Stimulated activated CD4-positive, alpha-beta T cell treated with anti-CD3 and anti-CD28 coated beads, Interleukin-1b, Interleukin-23, amount 100 ng/mL, for 1 hour (primary cell): ENCODE data around the gene RRN3.
"Not testable (repeated sequence)": the region's sequence is repeated elsewhere in the genome, so short reads cannot be mapped to it uniquely, and the experiment has no call there.

ENCODE experiments used
- DNase-seq, 2 donors: peaks; one replicate each; pipeline ENCODE4 v3.0.0-alpha.2; 2020; ENCODE audit warnings: low read depth in 2 of 2

RRN3 gene

DNA sequence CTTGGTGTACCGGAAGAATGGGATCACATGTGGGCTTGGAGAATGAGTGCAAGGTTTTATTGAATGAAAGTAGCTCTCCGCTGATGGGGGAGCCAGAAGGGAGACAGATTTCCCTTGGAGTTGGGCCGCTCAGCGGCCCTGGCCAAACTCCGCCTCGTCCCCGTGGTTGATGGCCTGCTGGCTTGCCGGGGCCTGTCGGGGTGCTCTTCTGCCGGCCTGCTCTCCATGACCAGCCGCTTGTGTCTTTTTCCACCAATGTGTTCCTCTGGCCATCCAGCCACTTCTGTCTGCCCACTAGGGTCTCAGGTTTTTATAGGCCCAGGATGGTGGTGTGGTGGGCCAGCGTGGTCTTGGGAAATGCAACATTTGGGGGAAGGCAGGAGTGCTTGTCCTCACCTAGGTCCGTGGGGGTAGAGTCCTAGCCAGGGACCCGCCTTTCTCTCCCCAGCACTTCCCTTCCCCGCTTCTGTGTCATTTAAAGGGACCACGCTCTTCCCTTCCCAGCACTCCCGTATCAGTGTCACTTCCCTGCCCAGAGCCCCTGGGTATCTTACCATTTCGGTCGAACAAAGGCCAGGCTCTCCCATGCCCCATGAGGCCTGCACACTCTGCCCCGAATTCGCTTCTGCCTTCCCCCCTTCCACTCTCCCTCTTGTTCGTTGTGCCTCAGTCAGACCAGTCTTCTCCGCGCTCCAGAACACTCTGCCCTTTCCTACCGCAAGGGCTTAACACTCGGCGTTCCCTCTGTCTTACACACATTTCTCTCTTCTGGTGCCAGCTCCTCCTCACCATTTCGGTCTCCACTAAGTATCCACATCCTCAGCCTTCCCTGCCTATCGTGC is 66.3 kb downstream of the RRN3 start:
- not testable (repeated sequence) for DNase-seq

DNA sequence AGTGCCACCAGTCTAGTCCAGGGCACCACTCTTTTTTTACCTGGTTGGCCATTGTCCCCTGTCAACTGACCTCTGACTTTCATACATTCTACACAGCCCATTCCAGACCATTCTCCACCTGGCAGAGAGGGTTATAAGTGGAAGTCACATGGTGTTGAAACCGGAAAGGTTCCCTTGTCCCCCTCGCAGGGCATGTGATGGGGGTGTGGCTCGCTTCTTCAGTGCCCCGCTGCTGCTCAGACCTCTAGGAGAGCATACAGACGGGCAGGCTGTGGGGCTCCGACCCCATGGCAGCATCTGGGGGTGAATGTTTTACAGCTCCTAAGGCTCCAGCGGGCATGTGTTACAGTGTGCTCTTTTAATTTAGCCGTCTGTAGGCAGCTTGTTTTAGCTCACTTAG is 67.0 kb downstream of the RRN3 start:
- DNase-seq, result not testable (repeated sequence)

- not testable (repeated sequence) for DNase-seq
These were observed 68.7 kb downstream of the RRN3 start for GRCh38 chr16:15025234-15025951.

GRCh38 chr16:15024858-15025199 is 69.2 kb downstream of the RRN3 start:
- DNase-seq, result not testable (repeated sequence)

DNA sequence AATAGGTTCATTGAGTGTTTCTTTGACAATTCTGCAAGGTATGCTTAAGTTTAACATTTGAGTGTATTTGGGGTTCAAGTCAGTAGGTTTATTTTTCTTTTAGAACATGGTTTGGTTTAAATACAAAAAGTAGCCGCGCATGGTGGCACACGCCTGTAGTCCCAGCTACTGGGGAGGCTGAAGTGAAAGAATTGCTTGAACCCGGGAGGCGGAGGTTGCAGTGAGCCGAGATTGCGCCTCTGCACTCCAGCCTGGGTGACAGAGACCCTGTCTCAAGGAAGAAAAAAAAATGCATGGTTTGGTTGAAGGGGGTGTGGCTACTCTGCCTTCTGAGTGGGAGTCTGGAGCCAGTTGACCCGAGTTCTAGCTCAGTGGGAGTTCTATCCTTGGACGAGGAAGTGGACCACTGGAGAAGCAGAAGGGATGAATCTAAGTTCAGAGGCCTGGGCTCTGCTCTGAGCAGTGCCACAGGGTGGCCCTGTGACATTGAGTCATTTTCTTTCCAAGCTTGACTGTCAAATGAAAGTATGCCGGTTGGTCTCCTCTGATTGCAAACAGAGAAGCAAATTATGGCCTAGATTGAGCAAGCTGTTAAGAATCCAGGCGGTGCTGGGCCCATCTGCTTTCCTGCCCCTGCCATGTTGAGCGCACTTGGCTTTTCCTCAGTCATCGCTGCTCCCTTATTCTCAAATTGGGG is 70.5 kb downstream of the RRN3 start:
- DNase-seq, result not testable (repeated sequence)

DNA sequence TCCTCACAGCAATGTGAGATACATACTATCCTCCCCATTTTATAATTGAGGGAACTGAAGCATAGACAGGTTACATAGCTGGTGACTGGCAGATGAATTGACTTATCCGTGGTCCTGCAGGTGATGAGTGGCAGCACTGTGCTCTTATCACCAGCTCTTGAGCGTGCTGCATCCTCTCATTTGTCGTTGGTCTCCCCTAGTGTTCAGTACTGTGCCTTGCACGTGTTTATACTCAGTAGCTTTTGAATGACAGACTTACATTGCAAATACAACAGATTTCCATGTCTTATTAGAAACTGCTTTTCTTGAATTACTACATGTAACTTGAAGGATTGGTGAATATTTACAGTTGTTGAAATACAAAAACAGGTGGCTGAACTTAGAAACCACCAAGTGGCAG is 71.9 kb downstream of the RRN3 start:
- DNase-seq, result peak in 1 of 2 donors; percentile 34

GRCh38 chr16:15021429-15021828 is 72.6 kb downstream of the RRN3 start:
- not testable (repeated sequence) for DNase-seq

- DNase-seq, result not testable (repeated sequence)
These were observed 77.0 kb downstream of the RRN3 start for GRCh38 chr16:15016951-15017580.

GRCh38 chr16:15016354-15016753 is 77.7 kb downstream of the RRN3 start:
- DNase-seq, result not testable (repeated sequence)

DNA sequence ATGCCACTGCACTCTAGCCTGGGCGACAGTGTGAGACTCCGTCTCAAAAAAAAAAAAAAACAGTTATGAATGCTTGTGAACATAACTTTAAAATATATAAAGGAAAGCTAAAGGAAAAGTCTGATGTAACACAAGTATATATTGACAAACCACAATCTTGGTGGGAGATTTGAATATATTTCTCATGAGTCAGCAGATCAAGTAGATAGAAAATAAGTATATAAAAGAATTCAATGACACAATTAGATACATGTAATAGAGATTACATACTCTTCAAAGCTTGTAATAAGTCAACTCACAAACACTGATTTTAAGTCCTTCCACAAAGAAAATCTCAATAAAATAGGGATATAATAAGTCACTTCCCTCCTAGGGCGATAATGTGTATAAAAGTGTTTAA is 78.4 kb downstream of the RRN3 start:
- DNase-seq, result not testable (repeated sequence)

- not testable (repeated sequence) for DNase-seq
These were observed 81.1 kb downstream of the RRN3 start for GRCh38 chr16:15012941-15013340.
